ENCODE results near the gene S100A9. TPM values are rescaled to one million over a fixed set of nuclear protein-coding genes. Genes with fewer than 3 reads are reported as not detected.

Gene S100A9
- total and polyA plus RNA-seq, 4 donors = 35.0 to 603 (median 158) TPM

DNA sequence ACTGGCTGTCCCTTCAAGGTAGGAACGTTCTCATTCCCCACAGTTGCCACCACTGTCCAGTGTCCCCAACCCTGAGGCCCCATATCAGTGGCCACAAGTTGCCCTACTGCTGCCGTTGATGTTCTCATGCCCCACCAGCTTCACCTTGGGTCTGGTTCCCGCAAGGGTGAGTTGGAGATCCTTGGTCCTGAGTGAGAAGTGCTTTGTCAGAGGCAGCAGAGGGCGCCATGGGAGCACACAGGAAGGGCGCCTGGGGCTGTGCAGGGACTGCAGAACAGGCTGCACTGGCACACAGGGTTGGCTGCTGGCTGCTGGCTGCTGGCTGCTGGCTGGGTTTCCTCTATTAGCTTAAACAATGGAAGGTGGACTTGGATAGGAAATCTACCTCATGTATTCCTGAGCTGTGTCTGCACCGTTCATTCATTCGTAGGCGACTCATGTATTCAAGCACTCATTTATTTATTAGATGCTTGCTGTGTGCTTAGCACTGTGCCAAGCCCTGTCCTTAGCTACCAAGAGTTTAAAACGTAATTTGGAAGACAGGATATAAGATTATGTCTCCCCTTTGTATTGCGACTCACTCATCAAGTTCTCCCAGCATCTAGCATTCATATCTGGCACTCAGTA is 2.1 kb upstream of the S100A9 start:
- Histone ChIP-seq H3K9me3 (ENCODE audit: control insufficient read depth in 4 of 4, low read length in 3 of 4) (no peaks in the 10 kb centered on the region), H3K9ac (ENCODE audit: low read depth in 1 of 2, low read length in 2 of 2) (no peak overlapping the region), H3K27ac (ENCODE audit: low read depth in 1 of 2, low read length in 2 of 2) (no peak overlapping the region), H3K27me3 (ENCODE audit: control insufficient read depth in 4 of 4, insufficient read depth in 4 of 4, low read length in 3 of 4) (peaks cover 0 to 7% (median 0%) of the 10 kb centered on the region in 4 donors), H3K4me3 (ENCODE audit: low read depth in 1 of 3, low read length in 3 of 3) (no peak overlapping the region), H3K4me1 (ENCODE audit: control insufficient read depth in 4 of 4, insufficient read depth in 4 of 4, low read length in 3 of 4) (peaks cover 0 to 11% (median 5%) of the 10 kb centered on the region in 4 donors), H3K36me3 (ENCODE audit: control insufficient read depth in 4 of 4, insufficient read depth in 3 of 4, low read depth in 1 of 4, low read length in 3 of 4) (no peaks in the 10 kb centered on the region)
- peak; percentile 29 for DNase-seq (ENCODE audit: low spot score)
- TF ChIP-seq, protein P1, sequence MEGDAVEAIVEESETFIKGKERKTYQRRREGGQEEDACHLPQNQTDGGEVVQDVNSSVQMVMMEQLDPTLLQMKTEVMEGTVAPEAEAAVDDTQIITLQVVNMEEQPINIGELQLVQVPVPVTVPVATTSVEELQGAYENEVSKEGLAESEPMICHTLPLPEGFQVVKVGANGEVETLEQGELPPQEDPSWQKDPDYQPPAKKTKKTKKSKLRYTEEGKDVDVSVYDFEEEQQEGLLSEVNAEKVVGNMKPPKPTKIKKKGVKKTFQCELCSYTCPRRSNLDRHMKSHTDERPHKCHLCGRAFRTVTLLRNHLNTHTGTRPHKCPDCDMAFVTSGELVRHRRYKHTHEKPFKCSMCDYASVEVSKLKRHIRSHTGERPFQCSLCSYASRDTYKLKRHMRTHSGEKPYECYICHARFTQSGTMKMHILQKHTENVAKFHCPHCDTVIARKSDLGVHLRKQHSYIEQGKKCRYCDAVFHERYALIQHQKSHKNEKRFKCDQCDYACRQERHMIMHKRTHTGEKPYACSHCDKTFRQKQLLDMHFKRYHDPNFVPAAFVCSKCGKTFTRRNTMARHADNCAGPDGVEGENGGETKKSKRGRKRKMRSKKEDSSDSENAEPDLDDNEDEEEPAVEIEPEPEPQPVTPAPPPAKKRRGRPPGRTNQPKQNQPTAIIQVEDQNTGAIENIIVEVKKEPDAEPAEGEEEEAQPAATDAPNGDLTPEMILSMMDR (IDR thresholded peaks at IDR 0.05; ENCODE audit: low read depth, low read length, missing input control) = peak; percentile 44
- no peak for TF ChIP-seq TAF1 (conservative IDR thresholded peaks at IDR 0.05)
- TF ChIP-seq, protein P2, sequence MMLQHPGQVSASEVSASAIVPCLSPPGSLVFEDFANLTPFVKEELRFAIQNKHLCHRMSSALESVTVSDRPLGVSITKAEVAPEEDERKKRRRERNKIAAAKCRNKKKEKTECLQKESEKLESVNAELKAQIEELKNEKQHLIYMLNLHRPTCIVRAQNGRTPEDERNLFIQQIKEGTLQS (IDR thresholded peaks at IDR 0.05) = no peak
- TF ChIP-seq RAD21 (IDR thresholded peaks at IDR 0.05) = peak; percentile 76 to 82
- 48% methylated on average over 10 of the region's 10 CpGs for WGBS

DNA sequence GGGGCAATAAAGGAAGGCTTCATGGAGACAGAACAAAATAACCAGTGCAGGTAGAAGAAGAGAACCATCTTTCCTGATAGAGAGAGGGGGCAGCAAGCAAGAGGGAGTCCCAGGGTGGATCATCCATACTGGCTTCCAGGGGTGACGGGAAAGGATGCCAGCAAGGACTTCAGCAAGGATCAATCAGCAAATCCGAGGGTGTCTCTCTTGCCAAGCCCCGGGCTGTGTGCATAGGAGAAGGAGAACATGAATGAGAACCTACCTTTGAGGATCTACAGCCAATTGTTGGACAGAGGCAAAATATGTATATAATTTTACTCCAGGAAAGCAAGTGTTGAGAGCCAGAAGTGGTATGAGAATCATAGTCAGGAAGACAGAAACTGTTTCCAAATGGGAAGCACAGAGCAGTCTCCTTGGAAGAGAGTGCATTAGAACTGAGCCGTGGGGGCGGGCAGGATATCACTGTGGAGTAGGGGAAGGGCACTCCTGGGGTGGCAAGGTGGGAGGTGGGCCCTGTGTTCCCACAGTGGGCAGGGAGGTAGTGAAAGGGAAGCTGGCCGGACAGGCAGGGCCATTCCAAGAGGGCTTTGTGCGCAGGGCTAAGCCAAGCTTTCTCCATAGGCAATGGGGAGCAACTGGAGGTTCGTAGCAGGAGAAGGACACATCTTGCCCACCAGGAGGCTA is 1.1 kb upstream of the S100A9 start:
- WGBS = 89% methylated on average over 8 of the region's 8 CpGs
- no peaks in the 10 kb centered on the region for H3K36me3 ChIP-seq (ENCODE audit: control insufficient read depth in 4 of 4, insufficient read depth in 3 of 4, low read depth in 1 of 4, low read length in 3 of 4)
- H3K27me3 ChIP-seq (ENCODE audit: control insufficient read depth in 4 of 4, insufficient read depth in 4 of 4, low read length in 3 of 4) = no peaks in the 10 kb centered on the region
- H3K4me3 ChIP-seq (ENCODE audit: low read depth in 1 of 3, low read length in 3 of 3) = no peak overlapping the region
- TF ChIP-seq TAF1 (conservative IDR thresholded peaks at IDR 0.05) (no peak), EGR1 (IDR thresholded peaks at IDR 0.05; ENCODE audit: low read depth in 2 of 2) (no peak), RAD21 (IDR thresholded peaks at IDR 0.05) (no peak), GABPA (IDR thresholded peaks at IDR 0.05 in 1 of 2, conservative IDR thresholded peaks at IDR 0.05 in 1 of 2) (no peak), FOXA1 (IDR thresholded peaks at IDR 0.05) (no peak), NR2F2 (IDR thresholded peaks at IDR 0.05) (no peak), YY1 (IDR thresholded peaks at IDR 0.05) (no peak), RXRA (IDR thresholded peaks at IDR 0.05) (no peak)
- TF ChIP-seq, protein P2 (IDR thresholded peaks at IDR 0.05) = no peak
- TF ChIP-seq, protein P3, sequence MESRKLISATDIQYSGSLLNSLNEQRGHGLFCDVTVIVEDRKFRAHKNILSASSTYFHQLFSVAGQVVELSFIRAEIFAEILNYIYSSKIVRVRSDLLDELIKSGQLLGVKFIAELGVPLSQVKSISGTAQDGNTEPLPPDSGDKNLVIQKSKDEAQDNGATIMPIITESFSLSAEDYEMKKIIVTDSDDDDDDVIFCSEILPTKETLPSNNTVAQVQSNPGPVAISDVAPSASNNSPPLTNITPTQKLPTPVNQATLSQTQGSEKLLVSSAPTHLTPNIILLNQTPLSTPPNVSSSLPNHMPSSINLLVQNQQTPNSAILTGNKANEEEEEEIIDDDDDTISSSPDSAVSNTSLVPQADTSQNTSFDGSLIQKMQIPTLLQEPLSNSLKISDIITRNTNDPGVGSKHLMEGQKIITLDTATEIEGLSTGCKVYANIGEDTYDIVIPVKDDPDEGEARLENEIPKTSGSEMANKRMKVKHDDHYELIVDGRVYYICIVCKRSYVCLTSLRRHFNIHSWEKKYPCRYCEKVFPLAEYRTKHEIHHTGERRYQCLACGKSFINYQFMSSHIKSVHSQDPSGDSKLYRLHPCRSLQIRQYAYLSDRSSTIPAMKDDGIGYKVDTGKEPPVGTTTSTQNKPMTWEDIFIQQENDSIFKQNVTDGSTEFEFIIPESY (IDR thresholded peaks at IDR 0.05) = no peak
- TF ChIP-seq, protein P4, sequence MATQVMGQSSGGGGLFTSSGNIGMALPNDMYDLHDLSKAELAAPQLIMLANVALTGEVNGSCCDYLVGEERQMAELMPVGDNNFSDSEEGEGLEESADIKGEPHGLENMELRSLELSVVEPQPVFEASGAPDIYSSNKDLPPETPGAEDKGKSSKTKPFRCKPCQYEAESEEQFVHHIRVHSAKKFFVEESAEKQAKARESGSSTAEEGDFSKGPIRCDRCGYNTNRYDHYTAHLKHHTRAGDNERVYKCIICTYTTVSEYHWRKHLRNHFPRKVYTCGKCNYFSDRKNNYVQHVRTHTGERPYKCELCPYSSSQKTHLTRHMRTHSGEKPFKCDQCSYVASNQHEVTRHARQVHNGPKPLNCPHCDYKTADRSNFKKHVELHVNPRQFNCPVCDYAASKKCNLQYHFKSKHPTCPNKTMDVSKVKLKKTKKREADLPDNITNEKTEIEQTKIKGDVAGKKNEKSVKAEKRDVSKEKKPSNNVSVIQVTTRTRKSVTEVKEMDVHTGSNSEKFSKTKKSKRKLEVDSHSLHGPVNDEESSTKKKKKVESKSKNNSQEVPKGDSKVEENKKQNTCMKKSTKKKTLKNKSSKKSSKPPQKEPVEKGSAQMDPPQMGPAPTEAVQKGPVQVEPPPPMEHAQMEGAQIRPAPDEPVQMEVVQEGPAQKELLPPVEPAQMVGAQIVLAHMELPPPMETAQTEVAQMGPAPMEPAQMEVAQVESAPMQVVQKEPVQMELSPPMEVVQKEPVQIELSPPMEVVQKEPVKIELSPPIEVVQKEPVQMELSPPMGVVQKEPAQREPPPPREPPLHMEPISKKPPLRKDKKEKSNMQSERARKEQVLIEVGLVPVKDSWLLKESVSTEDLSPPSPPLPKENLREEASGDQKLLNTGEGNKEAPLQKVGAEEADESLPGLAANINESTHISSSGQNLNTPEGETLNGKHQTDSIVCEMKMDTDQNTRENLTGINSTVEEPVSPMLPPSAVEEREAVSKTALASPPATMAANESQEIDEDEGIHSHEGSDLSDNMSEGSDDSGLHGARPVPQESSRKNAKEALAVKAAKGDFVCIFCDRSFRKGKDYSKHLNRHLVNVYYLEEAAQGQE (IDR thresholded peaks at IDR 0.05) = no peak
- TF ChIP-seq, protein P1 (IDR thresholded peaks at IDR 0.05; ENCODE audit: low read depth, low read length, missing input control) = no peak
- H3K9me3 ChIP-seq (ENCODE audit: control insufficient read depth in 4 of 4, low read length in 3 of 4) = no peaks in the 10 kb centered on the region
- H3K27ac ChIP-seq (ENCODE audit: low read depth in 1 of 2, low read length in 2 of 2) = peak overlapping the region; percentile 24 to 31
- peak; percentile 29 for DNase-seq (ENCODE audit: low spot score)
- no peak overlapping the region for H3K9ac ChIP-seq (ENCODE audit: low read depth in 1 of 2, low read length in 2 of 2)
- peaks cover 0 to 11% (median 5%) of the 10 kb centered on the region in 4 donors for H3K4me1 ChIP-seq (ENCODE audit: control insufficient read depth in 4 of 4, insufficient read depth in 4 of 4, low read length in 3 of 4)
